HEK293 (cell line): ENCODE data around the gene ASB8.

Experiments
- ATF2 ChIP-seq: fragments of 450-650 bp; formaldehyde crosslinking; IDR thresholded peaks from 2 replicates; pipeline ENCODE4 v1.5.1; 2016; ENCODE audit warnings: missing biosample characterization, missing genetic modification characterization, low read depth
- EGR2 ChIP-seq: fragments of 450-650 bp; formaldehyde crosslinking; IDR thresholded peaks from 2 replicates; pipeline ENCODE4 v1.5.1; 2016; ENCODE audit warnings: low read depth, missing biosample characterization, missing genetic modification characterization
- HOXC10 ChIP-seq: sonication (generic); formaldehyde crosslinking; IDR thresholded peaks from 2 replicates; pipeline ENCODE4 v1.8.1; 2023; ENCODE audit warnings: mild to moderate bottlenecking, missing genetic modification reagents
- INSM2 ChIP-seq: fragments of 450-650 bp; formaldehyde crosslinking; IDR thresholded peaks from 2 replicates; pipeline ENCODE4 v1.5.1; 2016; ENCODE audit warnings: missing biosample characterization, missing genetic modification characterization
- KLF7 ChIP-seq: fragments of 450-650 bp; formaldehyde crosslinking; IDR thresholded peaks from 2 replicates; pipeline ENCODE4 v1.5.1; 2016; ENCODE audit warnings: missing biosample characterization, missing genetic modification characterization, borderline replicate concordance
- MZF1 ChIP-seq: fragments of 450-650 bp; formaldehyde crosslinking; IDR thresholded peaks from 2 replicates; pipeline ENCODE4 v1.5.1; 2017; ENCODE audit warnings: missing biosample characterization, missing genetic modification characterization, borderline replicate concordance
- REPIN1 ChIP-seq: fragments of 450-650 bp; formaldehyde crosslinking; IDR thresholded peaks from 2 replicates; pipeline ENCODE4 v1.5.1; 2017; ENCODE audit warnings: missing biosample characterization, missing genetic modification characterization, low read depth
- REST ChIP-seq: fragments of 450-650 bp; formaldehyde crosslinking; IDR thresholded peaks from 2 replicates; pipeline ENCODE4 v1.5.1; 2016; ENCODE audit warnings: missing biosample characterization, missing genetic modification characterization
- SALL2 ChIP-seq: fragments of 450-650 bp; formaldehyde crosslinking; IDR thresholded peaks from 2 replicates; pipeline ENCODE4 v1.5.0; 2017; ENCODE audit warnings: missing biosample characterization, mild to moderate bottlenecking, missing genetic modification characterization, borderline replicate concordance
- ZBTB20 ChIP-seq: fragments of 450-650 bp; formaldehyde crosslinking; IDR thresholded peaks from 2 replicates; pipeline ENCODE4 v1.5.1; 2016; ENCODE audit warnings: missing biosample characterization, missing genetic modification characterization
- ZBTB21 ChIP-seq: fragments of 450-650 bp; formaldehyde crosslinking; IDR thresholded peaks from 2 replicates; pipeline ENCODE4 v1.5.1; 2017; ENCODE audit warnings: missing biosample characterization, missing genetic modification characterization
- ZBTB7A ChIP-seq: fragments of 450-650 bp; formaldehyde crosslinking; IDR thresholded peaks from 2 replicates; pipeline ENCODE4 v1.5.1; 2016; ENCODE audit warnings: low read depth, missing biosample characterization, missing genetic modification characterization
- ZFHX2 ChIP-seq: fragments of 450-650 bp; formaldehyde crosslinking; conservative IDR thresholded peaks from 2 replicates; pipeline ENCODE4 v1.5.1; 2016; ENCODE audit warnings: missing biosample characterization, missing genetic modification characterization
- ZFP69B ChIP-seq: fragments of 450-650 bp; formaldehyde crosslinking; IDR thresholded peaks from 2 replicates; pipeline ENCODE4 v1.5.1; 2016; ENCODE audit warnings: missing biosample characterization, missing genetic modification characterization
- ZNF350 ChIP-seq: fragments of 450-650 bp; formaldehyde crosslinking; IDR thresholded peaks from 2 replicates; pipeline ENCODE4 v1.5.0; 2017; ENCODE audit warnings: missing biosample characterization, mild to moderate bottlenecking, missing genetic modification characterization
- ZNF354C ChIP-seq: fragments of 450-650 bp; formaldehyde crosslinking; IDR thresholded peaks from 2 replicates; pipeline ENCODE4 v1.5.1; 2016; ENCODE audit warnings: missing biosample characterization, missing genetic modification characterization, low read depth, borderline replicate concordance
- ZNF37A ChIP-seq: fragments of 450-650 bp; IDR thresholded peaks from 2 replicates; pipeline ENCODE4 v1.5.1; 2018; ENCODE audit warnings: missing biosample characterization, missing genetic modification characterization
- ZNF394 ChIP-seq: fragments of 450-650 bp; formaldehyde crosslinking; IDR thresholded peaks from 2 replicates; pipeline ENCODE4 v1.5.1; 2016; ENCODE audit warnings: missing biosample characterization, missing genetic modification characterization, mild to moderate bottlenecking, moderate library complexity, borderline replicate concordance
- ZNF398 ChIP-seq: fragments of 450-650 bp; formaldehyde crosslinking; IDR thresholded peaks from 2 replicates; pipeline ENCODE4 v1.5.1; 2017; ENCODE audit warnings: missing biosample characterization, missing genetic modification characterization
- ZNF48 ChIP-seq: fragments of 450-650 bp; formaldehyde crosslinking; IDR thresholded peaks from 2 replicates; pipeline ENCODE4 v1.5.1; 2016; ENCODE audit warnings: missing biosample characterization, missing genetic modification characterization
- ZNF518A ChIP-seq: fragments of 450-650 bp; formaldehyde crosslinking; conservative IDR thresholded peaks from 2 replicates; pipeline ENCODE4 v1.5.1; 2016; ENCODE audit warnings: low read depth, missing biosample characterization, missing genetic modification characterization
- ZNF530 ChIP-seq: fragments of 450-650 bp; formaldehyde crosslinking; IDR thresholded peaks from 2 replicates; pipeline ENCODE4 v1.5.1; 2016; ENCODE audit warnings: low read depth, missing biosample characterization, missing genetic modification characterization
- ZNF560 ChIP-seq: fragments of 450-650 bp; formaldehyde crosslinking; IDR thresholded peaks from 2 replicates; pipeline ENCODE4 v1.5.1; 2017; ENCODE audit warnings: missing biosample characterization, missing genetic modification characterization, borderline replicate concordance
- ZNF654 ChIP-seq: fragments of 450-650 bp; formaldehyde crosslinking; IDR thresholded peaks from 2 replicates; pipeline ENCODE4 v1.5.1; 2016; ENCODE audit warnings: low read depth, missing biosample characterization, missing genetic modification characterization
- ZNF664 ChIP-seq: fragments of 450-650 bp; formaldehyde crosslinking; IDR thresholded peaks from 2 replicates; pipeline ENCODE4 v1.5.1; 2016; ENCODE audit warnings: missing biosample characterization, missing genetic modification characterization
- ZNF768 ChIP-seq: fragments of 450-650 bp; formaldehyde crosslinking; IDR thresholded peaks from 2 replicates; pipeline ENCODE4 v1.5.1; 2018; ENCODE audit warnings: missing biosample characterization, mild to moderate bottlenecking, missing genetic modification characterization
- ZNF776 ChIP-seq: fragments of 450-650 bp; formaldehyde crosslinking; IDR thresholded peaks from 2 replicates; pipeline ENCODE4 v1.5.0; 2017; ENCODE audit warnings: missing biosample characterization, missing genetic modification characterization, borderline replicate concordance

The ASB8 gene

GRCh38 chr12:48180857-48181495, 23.7 kb upstream of the ASB8 start (continued):
- TF ChIP-seq KLF7 (tag by site-specific recombination), result no peak
- peak; percentile 66 for TF ChIP-seq ZFHX2 (tag by site-specific recombination)
- TF ChIP-seq ZNF664 (tag by site-specific recombination), result no peak
- TF ChIP-seq ZNF37A (tag by site-specific recombination), result no peak
- no peak for TF ChIP-seq MZF1 (tag by site-specific recombination)
- no peak for TF ChIP-seq ZBTB21 (tag by site-specific recombination)
- TF ChIP-seq ZFP69B (tag by site-specific recombination), result no peak
- TF ChIP-seq ZBTB20, result no peak
- TF ChIP-seq HOXC10 (CRISPR knock-in tag), result no peak
- no peak for TF ChIP-seq REST (tag by site-specific recombination)
- no peak for TF ChIP-seq ZNF354C (tag by site-specific recombination)
- peak; percentile 87 for TF ChIP-seq EGR2 (tag by site-specific recombination)
- no peak for TF ChIP-seq INSM2
- peak; percentile 23; the same call in 1 of the 2 replicates for TF ChIP-seq ZNF394 (tag by site-specific recombination)
- TF ChIP-seq ATF2, result 0 out of 2 replicates have a peak, but pooled peaks have one; percentile 27
- TF ChIP-seq ZNF560 (tag by site-specific recombination), result no peak
- TF ChIP-seq REPIN1, result no peak
- TF ChIP-seq ZNF530, result no peak
- TF ChIP-seq ZNF48 (tag by site-specific recombination), result no peak
- TF ChIP-seq SALL2 (tag by site-specific recombination), result no peak
- no peak for TF ChIP-seq ZNF518A (tag by site-specific recombination)
- no peak for TF ChIP-seq ZNF776 (tag by site-specific recombination)
- TF ChIP-seq ZNF768 (tag by site-specific recombination), result no peak
- no peak for TF ChIP-seq ZBTB7A (tag by site-specific recombination)
- no peak for TF ChIP-seq ZNF654 (tag by site-specific recombination)
- TF ChIP-seq ZNF350 (tag by site-specific recombination), result no peak
- no peak for TF ChIP-seq ZNF398
